Medulla oblongata (tissue), 1 donor: ENCODE results near the gene STIM1.
A peak's percentile ranks its signal among the peaks of the same experiment; 100 is the strongest.
"Not testable (repeated sequence)": the region's sequence is repeated elsewhere in the genome, so short reads cannot be mapped to it uniquely, and the experiment has no call there.

ENCODE experiments used
- DNase-seq: peaks from one replicate; pipeline ENCODE4 v3.0.0-alpha.2; 2015; ENCODE audit errors: extremely low spot score

The STIM1 gene

GRCh38 chr11:4026389-4026788 is 170.9 kb downstream of the STIM1 start:
- no peak for DNase-seq

- no peak for DNase-seq
Observed at GRCh38 chr11:4027746-4028145, 172.3 kb downstream of the STIM1 start.

GRCh38 chr11:4030197-4030596 is 174.7 kb downstream of the STIM1 start:
- no peak for DNase-seq

- DNase-seq = no peak
Observed at GRCh38 chr11:4032097-4032496, 176.6 kb downstream of the STIM1 start.

- DNase-seq = no peak
Observed at GRCh38 chr11:4035985-4036384, 180.5 kb downstream of the STIM1 start.

GRCh38 chr11:4039011-4039410 is 183.5 kb downstream of the STIM1 start:
- no peak for DNase-seq

- DNase-seq = no peak
Observed at GRCh38 chr11:4040461-4040860, 185.0 kb downstream of the STIM1 start.

- DNase-seq = no peak
Observed at GRCh38 chr11:4041731-4042391, 186.4 kb downstream of the STIM1 start.

- peak; percentile 95 for DNase-seq
Observed at GRCh38 chr11:4044976-4045646, 189.6 kb downstream of the STIM1 start.

GRCh38 chr11:4048340-4048739 is 192.9 kb downstream of the STIM1 start:
- DNase-seq = no peak

GRCh38 chr11:4049006-4049405 is 193.5 kb downstream of the STIM1 start:
- no peak for DNase-seq

GRCh38 chr11:4050138-4050537 is 194.7 kb downstream of the STIM1 start:
- DNase-seq = no peak

- DNase-seq = not testable (repeated sequence)
Observed at GRCh38 chr11:4053200-4053599, 197.7 kb downstream of the STIM1 start.

- DNase-seq = no peak
Observed at GRCh38 chr11:4054643-4055042, 199.2 kb downstream of the STIM1 start.

- DNase-seq = no peak
Observed at GRCh38 chr11:4059424-4059823, 204.0 kb downstream of the STIM1 start.

- no peak for DNase-seq
Observed at GRCh38 chr11:4060182-4060923, 204.9 kb downstream of the STIM1 start.

GRCh38 chr11:4061700-4062099 is 206.2 kb downstream of the STIM1 start:
- no peak for DNase-seq

- DNase-seq = no peak
Observed at GRCh38 chr11:4063348-4063747, 207.9 kb downstream of the STIM1 start.

- no peak for DNase-seq
Observed at GRCh38 chr11:4064278-4064955, 209.0 kb downstream of the STIM1 start.

- no peak for DNase-seq
Observed at GRCh38 chr11:4065086-4065485, 209.6 kb downstream of the STIM1 start.

- DNase-seq = peak; percentile 26
Observed at GRCh38 chr11:4065601-4066377, 210.3 kb downstream of the STIM1 start.

- DNase-seq = peak; percentile 39
Observed at GRCh38 chr11:4066910-4067309, 211.4 kb downstream of the STIM1 start.
